ENCODE results near the gene CCDC33.

Gene CCDC33

DNA sequence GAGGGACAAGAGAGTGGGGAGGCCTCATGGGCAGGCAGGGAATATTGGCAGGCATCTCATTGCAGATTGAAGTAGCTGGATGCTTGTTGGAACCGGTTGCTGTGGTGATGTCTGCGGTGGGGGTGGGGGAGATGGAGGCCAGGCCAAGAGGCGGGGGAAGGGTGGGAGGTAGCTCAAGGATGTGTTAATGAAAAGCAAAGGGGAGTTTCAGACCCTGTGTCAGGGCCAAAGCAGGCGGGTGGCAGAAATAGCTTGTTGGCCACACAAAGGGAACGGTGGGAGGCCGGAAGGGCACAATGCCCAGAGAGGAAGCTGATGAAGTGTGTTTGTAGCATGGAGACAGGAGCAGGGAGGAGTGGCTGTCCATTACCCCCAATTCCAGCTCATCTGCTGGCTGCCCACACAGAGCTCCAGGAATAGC lies 28.0 kb downstream of the CCDC33 start:
- no peaks in the 10 kb centered on the region for H3K79me2 ChIP-seq (ENCODE audit: control insufficient read depth, insufficient read depth, low read length, poor library complexity)
- no peak overlapping the region for H3K4me3 ChIP-seq (ENCODE audit: low read depth, low read length)
- no peak overlapping the region for H3K4ac ChIP-seq (ENCODE audit: low read depth, low read length)
- no peak overlapping the region for H2BK5ac ChIP-seq (ENCODE audit: low read depth, low read length, poor library complexity)
- H2BK12ac ChIP-seq (ENCODE audit: low read length) = no peak overlapping the region
- no peaks in the 10 kb centered on the region for H3K4me1 ChIP-seq (ENCODE audit: control insufficient read depth in 1 of 2, insufficient read depth in 2 of 2, low read length in 2 of 2)
- no peak overlapping the region for H3K14ac ChIP-seq (ENCODE audit: low read length)
- no peaks in the 10 kb centered on the region for H3K36me3 ChIP-seq (ENCODE audit: control insufficient read depth in 1 of 2, insufficient read depth in 2 of 2, low read length in 2 of 2)
- no peak overlapping the region for H2BK120ac ChIP-seq (ENCODE audit: insufficient read depth, low read length, poor library complexity)
- WGBS (ENCODE audit: extremely low coverage, insufficient coverage, insufficient read length) = no CpG with 5 or more reads among the region's 6 CpGs
- no peak overlapping the region for H3K23ac ChIP-seq (ENCODE audit: low read length)
- H3K79me1 ChIP-seq (ENCODE audit: low read length) = no peaks in the 10 kb centered on the region
- H4K91ac ChIP-seq (ENCODE audit: low read depth, low read length) = no peak overlapping the region
- no peak overlapping the region for H2AFZ ChIP-seq (ENCODE audit: insufficient read depth, low read length, poor library complexity)
- H4K8ac ChIP-seq (ENCODE audit: low read depth, low read length) = no peak overlapping the region
- no peak overlapping the region for H3K18ac ChIP-seq (ENCODE audit: low read length)
- no peaks in the 10 kb centered on the region for H3K27me3 ChIP-seq (ENCODE audit: insufficient read depth, low read length)
- H3K9ac ChIP-seq (ENCODE audit: low read length) = no peak overlapping the region
- H3K9me3 ChIP-seq (ENCODE audit: insufficient read depth, low read depth, low read length) = peaks cover 2% of the 10 kb centered on the region
- no peak overlapping the region for H2AK5ac ChIP-seq (ENCODE audit: low read length)
- no peak overlapping the region for H4K12ac ChIP-seq (ENCODE audit: low read depth, low read length)
- no peak for DNase-seq
- H3K4me2 ChIP-seq (ENCODE audit: low read length) = no peak overlapping the region
- no peak overlapping the region for H3K27ac ChIP-seq (ENCODE audit: low read depth, low read length)

DNA sequence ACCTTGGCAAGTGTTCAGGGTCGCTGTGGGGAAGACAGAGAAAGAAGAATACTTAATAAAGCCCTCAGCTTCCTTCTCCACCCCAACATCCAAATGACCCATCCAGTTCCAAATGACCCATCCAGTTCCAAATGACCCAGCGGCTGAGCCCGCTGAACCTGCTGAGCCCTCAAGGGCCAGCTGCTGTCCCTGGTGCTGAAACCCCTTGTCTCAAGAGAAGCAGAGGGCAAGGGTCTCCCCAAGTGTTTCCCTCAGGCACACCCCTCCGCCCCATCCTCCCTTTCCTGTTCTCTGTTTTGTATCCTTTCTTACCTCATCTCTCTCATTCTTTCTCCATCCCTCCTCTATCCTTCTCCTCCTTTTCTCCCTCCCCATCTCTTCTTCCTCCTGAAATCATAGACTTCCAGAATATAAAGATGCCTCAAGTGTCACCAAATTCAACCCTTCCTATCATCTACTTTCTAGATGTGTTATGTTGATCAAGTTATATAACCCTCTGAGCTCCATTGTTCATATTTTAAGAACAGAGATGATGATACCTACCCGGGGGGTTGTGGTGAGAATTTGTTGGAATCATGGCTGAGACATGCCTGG lies 29.0 kb downstream of the CCDC33 start:
- no CpG with 5 or more reads among the region's 5 CpGs for WGBS (ENCODE audit: extremely low coverage, insufficient coverage, insufficient read length)

DNA sequence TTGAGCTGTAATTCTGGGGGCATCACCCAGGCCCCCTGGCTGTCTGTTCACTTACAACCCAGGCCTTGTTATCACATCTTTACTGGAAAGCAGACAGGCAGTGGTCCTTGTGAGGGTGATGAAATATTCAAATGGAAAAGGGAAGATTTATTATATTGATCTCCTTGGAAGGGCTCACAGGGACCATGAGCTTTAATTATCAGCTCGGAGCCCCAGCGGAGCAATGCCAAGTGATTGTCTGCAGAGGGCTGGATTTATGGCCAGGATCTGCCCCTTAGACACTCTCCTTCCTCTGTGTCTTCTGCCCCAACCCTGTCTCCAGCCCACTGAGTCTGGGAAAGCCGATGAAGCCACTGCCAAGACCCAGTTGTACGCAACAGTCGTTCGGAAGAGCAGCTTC lies 31.9 kb downstream of the CCDC33 start:
- Histone ChIP-seq H3K4me1 (ENCODE audit: control insufficient read depth in 1 of 2, insufficient read depth in 2 of 2, low read length in 2 of 2) (no peaks in the 10 kb centered on the region), H2BK5ac (ENCODE audit: low read depth, low read length, poor library complexity) (no peak overlapping the region), H3K18ac (ENCODE audit: low read length) (no peak overlapping the region), H2AFZ (ENCODE audit: insufficient read depth, low read length, poor library complexity) (no peak overlapping the region), H4K12ac (ENCODE audit: low read depth, low read length) (no peak overlapping the region), H2BK12ac (ENCODE audit: low read length) (no peak overlapping the region), H4K8ac (ENCODE audit: low read depth, low read length) (no peak overlapping the region), H3K4ac (ENCODE audit: low read depth, low read length) (no peak overlapping the region), H3K27ac (ENCODE audit: low read depth, low read length) (no peak overlapping the region), H3K4me2 (ENCODE audit: low read length) (no peak overlapping the region), H3K9me3 (ENCODE audit: insufficient read depth, low read depth, low read length) (peaks cover 5% of the 10 kb centered on the region), H3K79me1 (ENCODE audit: low read length) (no peaks in the 10 kb centered on the region), H2BK120ac (ENCODE audit: insufficient read depth, low read length, poor library complexity) (no peak overlapping the region), H3K14ac (ENCODE audit: low read length) (no peak overlapping the region), H3K23ac (ENCODE audit: low read length) (no peak overlapping the region), H2AK5ac (ENCODE audit: low read length) (no peak overlapping the region), H3K36me3 (ENCODE audit: control insufficient read depth in 1 of 2, insufficient read depth in 2 of 2, low read length in 2 of 2) (no peaks in the 10 kb centered on the region), H3K9ac (ENCODE audit: low read length) (no peak overlapping the region), H4K91ac (ENCODE audit: low read depth, low read length) (no peak overlapping the region), H3K79me2 (ENCODE audit: control insufficient read depth, insufficient read depth, low read length, poor library complexity) (no peaks in the 10 kb centered on the region), H3K4me3 (ENCODE audit: low read depth, low read length) (no peak overlapping the region), H3K27me3 (ENCODE audit: insufficient read depth, low read length) (no peaks in the 10 kb centered on the region)
- DNase-seq = no peak
- no CpG with 5 or more reads among the region's 6 CpGs for whole genome bisulfite sequencing (ENCODE audit: extremely low coverage, insufficient coverage, insufficient read length)

More for the DNA sequence above, 29.0 kb downstream of the CCDC33 start:
- H3K4ac ChIP-seq (ENCODE audit: low read depth, low read length) = no peak overlapping the region
- no peak overlapping the region for H3K14ac ChIP-seq (ENCODE audit: low read length)
- no peak overlapping the region for H2AFZ ChIP-seq (ENCODE audit: insufficient read depth, low read length, poor library complexity)
- no peaks in the 10 kb centered on the region for H3K27me3 ChIP-seq (ENCODE audit: insufficient read depth, low read length)
- no peak overlapping the region for H4K91ac ChIP-seq (ENCODE audit: low read depth, low read length)
- H3K4me1 ChIP-seq (ENCODE audit: control insufficient read depth in 1 of 2, insufficient read depth in 2 of 2, low read length in 2 of 2) = no peaks in the 10 kb centered on the region
- H3K18ac ChIP-seq (ENCODE audit: low read length) = no peak overlapping the region
- H4K12ac ChIP-seq (ENCODE audit: low read depth, low read length) = no peak overlapping the region
- H2BK5ac ChIP-seq (ENCODE audit: low read depth, low read length, poor library complexity) = no peak overlapping the region
- no peak overlapping the region for H2BK12ac ChIP-seq (ENCODE audit: low read length)
- H2BK120ac ChIP-seq (ENCODE audit: insufficient read depth, low read length, poor library complexity) = no peak overlapping the region
- H3K9me3 ChIP-seq (ENCODE audit: insufficient read depth, low read depth, low read length) = peaks cover 2% of the 10 kb centered on the region
- H4K8ac ChIP-seq (ENCODE audit: low read depth, low read length) = no peak overlapping the region
- no peak overlapping the region for H2AK5ac ChIP-seq (ENCODE audit: low read length)
- no peak overlapping the region for H3K4me3 ChIP-seq (ENCODE audit: low read depth, low read length)
- H3K4me2 ChIP-seq (ENCODE audit: low read length) = no peak overlapping the region
- H3K79me1 ChIP-seq (ENCODE audit: low read length) = no peaks in the 10 kb centered on the region
- no peak overlapping the region for H3K9ac ChIP-seq (ENCODE audit: low read length)
- H3K36me3 ChIP-seq (ENCODE audit: control insufficient read depth in 1 of 2, insufficient read depth in 2 of 2, low read length in 2 of 2) = no peaks in the 10 kb centered on the region
- H3K79me2 ChIP-seq (ENCODE audit: control insufficient read depth, insufficient read depth, low read length, poor library complexity) = no peaks in the 10 kb centered on the region
- peak in 1 of 2 donors; percentile 58 for DNase-seq
- no peak overlapping the region for H3K23ac ChIP-seq (ENCODE audit: low read length)
- H3K27ac ChIP-seq (ENCODE audit: low read depth, low read length) = no peak overlapping the region

DNA sequence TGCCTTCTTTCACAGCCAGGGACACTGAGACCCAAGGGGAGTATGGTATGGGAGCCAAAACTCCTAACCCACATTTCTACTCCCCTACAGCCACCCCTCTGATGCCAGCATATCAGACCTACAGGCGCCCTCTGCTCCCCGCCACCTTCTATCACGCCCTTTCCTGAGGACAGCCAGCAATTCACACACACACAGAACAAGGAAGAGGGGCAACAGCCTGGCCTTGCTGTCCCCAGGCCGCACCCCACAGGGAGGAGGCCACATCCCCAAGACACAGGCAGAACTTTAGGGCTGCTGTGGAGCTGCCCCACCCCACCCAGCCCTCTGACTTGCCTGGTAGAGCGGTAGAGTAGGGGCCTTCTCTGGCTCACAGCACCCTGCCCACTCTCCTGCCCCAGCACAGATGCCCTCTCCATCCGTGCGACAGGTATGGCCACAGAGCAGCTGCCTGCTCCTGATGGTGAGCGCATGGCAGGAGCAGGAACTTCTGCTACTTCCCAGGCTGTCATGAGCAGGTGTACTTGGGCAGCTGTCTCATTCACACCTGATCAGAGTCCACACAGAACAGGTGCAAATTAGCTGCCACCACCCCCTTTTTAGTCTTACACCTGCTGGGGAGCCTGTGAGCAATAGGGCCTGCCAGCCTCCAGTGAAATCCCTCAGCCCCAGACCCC lies 33.4 kb downstream of the CCDC33 start:
- Histone ChIP-seq H3K36me3 (ENCODE audit: control insufficient read depth in 1 of 2, insufficient read depth in 2 of 2, low read length in 2 of 2) (no peaks in the 10 kb centered on the region), H3K4me1 (ENCODE audit: control insufficient read depth in 1 of 2, insufficient read depth in 2 of 2, low read length in 2 of 2) (no peaks in the 10 kb centered on the region), H2BK120ac (ENCODE audit: insufficient read depth, low read length, poor library complexity) (no peak overlapping the region), H2AK5ac (ENCODE audit: low read length) (no peak overlapping the region), H2BK5ac (ENCODE audit: low read depth, low read length, poor library complexity) (no peak overlapping the region), H4K8ac (ENCODE audit: low read depth, low read length) (no peak overlapping the region), H3K18ac (ENCODE audit: low read length) (no peak overlapping the region), H3K79me1 (ENCODE audit: low read length) (no peaks in the 10 kb centered on the region), H4K91ac (ENCODE audit: low read depth, low read length) (no peak overlapping the region), H3K4me3 (ENCODE audit: low read depth, low read length) (no peak overlapping the region), H3K23ac (ENCODE audit: low read length) (no peak overlapping the region), H4K12ac (ENCODE audit: low read depth, low read length) (no peak overlapping the region), H3K14ac (ENCODE audit: low read length) (no peak overlapping the region), H3K79me2 (ENCODE audit: control insufficient read depth, insufficient read depth, low read length, poor library complexity) (no peaks in the 10 kb centered on the region), H2AFZ (ENCODE audit: insufficient read depth, low read length, poor library complexity) (no peak overlapping the region), H2BK12ac (ENCODE audit: low read length) (no peak overlapping the region), H3K4me2 (ENCODE audit: low read length) (no peak overlapping the region), H3K9me3 (ENCODE audit: insufficient read depth, low read depth, low read length) (peaks cover 3% of the 10 kb centered on the region), H3K4ac (ENCODE audit: low read depth, low read length) (no peak overlapping the region), H3K27me3 (ENCODE audit: insufficient read depth, low read length) (no peaks in the 10 kb centered on the region), H3K27ac (ENCODE audit: low read depth, low read length) (no peak overlapping the region), H3K9ac (ENCODE audit: low read length) (no peak overlapping the region)
- WGBS (ENCODE audit: extremely low coverage, insufficient coverage, insufficient read length) = no CpG with 5 or more reads among the region's 8 CpGs
- DNase-seq = no peak
